BLaER1 treated with 17β-estradiol and CSF1 and Interleukin-3, amounts not matched to agents 10 nM and 100 nM (cell line): ENCODE measurements around the gene NCAM2.

Experiments used
- H3K27ac ChIP-seq, 11 experiments: shearing (Covaris generic); formaldehyde crosslinking; 2 replicates each; pipeline ENCODE4 v1.8.1; 2022
- H3K27me3 ChIP-seq, 11 experiments: shearing (Covaris generic); formaldehyde crosslinking; 2 replicates each; pipeline ENCODE4 v1.8.1; 2022
- H3K36me3 ChIP-seq, 11 experiments: shearing (Covaris generic); formaldehyde crosslinking; 2 replicates each; pipeline ENCODE4 v1.8.1; 2022
- H3K4me1 ChIP-seq, 10 experiments: shearing (Covaris generic); formaldehyde crosslinking; 2 replicates each; pipeline ENCODE4 v1.8.1; 2022
- H3K4me2 ChIP-seq, 11 experiments: shearing (Covaris generic); formaldehyde crosslinking; 2 replicates each; pipeline ENCODE4 v1.8.1; 2022
- H3K4me3 ChIP-seq, 10 experiments: shearing (Covaris generic); formaldehyde crosslinking; 2 replicates each; pipeline ENCODE4 v1.8.1; 2022
- H3K9ac ChIP-seq, 11 experiments: shearing (Covaris generic); formaldehyde crosslinking; 2 replicates each; pipeline ENCODE4 v1.8.1; 2022
- H3K9me3 ChIP-seq, 11 experiments: shearing (Covaris generic); formaldehyde crosslinking; replicated peaks in 1 of 11; 2 replicates each; pipeline ENCODE4 v1.8.1; 2022
- H4K20me1 ChIP-seq, 11 experiments: shearing (Covaris generic); formaldehyde crosslinking; 2 replicates each; pipeline ENCODE4 v1.8.1; 2022
- Cebpa-rat ChIP-seq, 11 experiments: shearing (Covaris generic); IDR thresholded peaks; 2 replicates each; pipeline ENCODE4 v1.8.1; 2022

NCAM2 gene

GRCh38 chr21:21045518-21045917 lies 47.3 kb downstream of the NCAM2 start:
- Histone ChIP-seq H3K4me3 (no peak overlapping the region), H3K27ac (no peak overlapping the region), H4K20me1 (no peaks in the 10 kb centered on the region), H3K9ac (no peak overlapping the region), H3K4me1 (no peaks in the 10 kb centered on the region), H3K27me3 (no peaks in the 10 kb centered on the region), H3K36me3 (no peaks in the 10 kb centered on the region), H3K4me2 (no peak overlapping the region), H3K9me3 (no peaks in the 10 kb centered on the region)
- no peak for TF ChIP-seq Cebpa-rat (IDR thresholded peaks at IDR 0.05)

- no peak for TF ChIP-seq Cebpa-rat (IDR thresholded peaks at IDR 0.05)
- Histone ChIP-seq H4K20me1 (no peaks in the 10 kb centered on the region), H3K4me3 (no peak overlapping the region), H3K27me3 (no peaks in the 10 kb centered on the region), H3K4me1 (peaks cover 0 to 5% (median 0%) of the 10 kb centered on the region in 10 experiments; a peak in 4 of 20 replicates), H3K4me2 (no peak overlapping the region), H3K9ac (no peak overlapping the region), H3K27ac (no peak overlapping the region), H3K36me3 (no peaks in the 10 kb centered on the region), H3K9me3 (no peaks in the 10 kb centered on the region)
Measured at GRCh38 chr21:21046063-21046462, 47.9 kb downstream of the NCAM2 start.

- H3K9me3 ChIP-seq = no peaks in the 10 kb centered on the region
- TF ChIP-seq Cebpa-rat (IDR thresholded peaks at IDR 0.05) = no peak
- H3K27ac ChIP-seq = 0 out of 22 replicates have a peak overlapping the region, but pooled peaks of 1 of the 11 experiments have one; percentile 10
Measured at GRCh38 chr21:21051109-21052055, 53.2 kb downstream of the NCAM2 start.

GRCh38 chr21:21052672-21053071 lies 54.5 kb downstream of the NCAM2 start:
- Histone ChIP-seq H3K27ac (no peak overlapping the region), H3K4me2 (peak overlapping the region in 1 of 11 experiments; percentile 49; a peak in 1 of 22 replicates), H3K4me3 (no peak overlapping the region), H3K9me3 (no peaks in the 10 kb centered on the region), H3K27me3 (no peaks in the 10 kb centered on the region), H3K36me3 (no peaks in the 10 kb centered on the region), H4K20me1 (no peaks in the 10 kb centered on the region), H3K4me1 (peaks cover 0 to 19% (median 3%) of the 10 kb centered on the region in 10 experiments; a peak in 7 of 20 replicates), H3K9ac (no peak overlapping the region)
- no peak for TF ChIP-seq Cebpa-rat (IDR thresholded peaks at IDR 0.05)

More at GRCh38 chr21:21051109-21052055, 53.2 kb downstream of the NCAM2 start:
- H3K36me3 ChIP-seq = no peaks in the 10 kb centered on the region
- H3K4me1 ChIP-seq = peaks cover 0 to 19% (median 3%) of the 10 kb centered on the region in 10 experiments; a peak in 7 of 20 replicates
- no peaks in the 10 kb centered on the region for H3K27me3 ChIP-seq
- H3K4me2 ChIP-seq = peak overlapping the region in 4 of 11 experiments; percentile 14 to 44 (median 35); a peak in 6 of 22 replicates
- H3K9ac ChIP-seq = no peak overlapping the region
- no peak overlapping the region for H3K4me3 ChIP-seq
- H4K20me1 ChIP-seq = no peaks in the 10 kb centered on the region

GRCh38 chr21:21057349-21058062 lies 59.3 kb downstream of the NCAM2 start:
- no peak overlapping the region for H3K9ac ChIP-seq
- no peak for TF ChIP-seq Cebpa-rat (IDR thresholded peaks at IDR 0.05)
- H3K4me2 ChIP-seq = no peak overlapping the region
- no peak overlapping the region for H3K4me3 ChIP-seq
- H3K27me3 ChIP-seq = no peaks in the 10 kb centered on the region
- H3K27ac ChIP-seq = no peak overlapping the region
- H3K9me3 ChIP-seq = no peaks in the 10 kb centered on the region
- H3K4me1 ChIP-seq = peaks cover 0 to under 1% (median 0%) of the 10 kb centered on the region in 10 experiments; a peak in 1 of 20 replicates
- H4K20me1 ChIP-seq = no peaks in the 10 kb centered on the region
- H3K36me3 ChIP-seq = no peaks in the 10 kb centered on the region

- no peaks in the 10 kb centered on the region for H3K27me3 ChIP-seq
- H3K4me1 ChIP-seq = no peaks in the 10 kb centered on the region
- TF ChIP-seq Cebpa-rat (IDR thresholded peaks at IDR 0.05) = no peak
- H3K4me2 ChIP-seq = no peak overlapping the region
- H3K36me3 ChIP-seq = no peaks in the 10 kb centered on the region
- no peaks in the 10 kb centered on the region for H4K20me1 ChIP-seq
- no peak overlapping the region for H3K9ac ChIP-seq
- no peak overlapping the region for H3K27ac ChIP-seq
- H3K4me3 ChIP-seq = no peak overlapping the region
- H3K9me3 ChIP-seq = no peaks in the 10 kb centered on the region
Measured at GRCh38 chr21:21063828-21064227, 65.6 kb downstream of the NCAM2 start.

GRCh38 chr21:21064353-21064752 lies 66.1 kb downstream of the NCAM2 start:
- no peak for TF ChIP-seq Cebpa-rat (IDR thresholded peaks at IDR 0.05)
- H3K4me2 ChIP-seq = no peak overlapping the region
- H3K27me3 ChIP-seq = no peaks in the 10 kb centered on the region
- H4K20me1 ChIP-seq = no peaks in the 10 kb centered on the region
- no peak overlapping the region for H3K4me3 ChIP-seq
- no peak overlapping the region for H3K27ac ChIP-seq
- H3K9me3 ChIP-seq = no peaks in the 10 kb centered on the region
- no peak overlapping the region for H3K9ac ChIP-seq
- H3K4me1 ChIP-seq = no peaks in the 10 kb centered on the region
- H3K36me3 ChIP-seq = no peaks in the 10 kb centered on the region

- H3K9ac ChIP-seq = no peak overlapping the region
- no peak overlapping the region for H3K4me2 ChIP-seq
- H3K36me3 ChIP-seq = no peaks in the 10 kb centered on the region
- no peak overlapping the region for H3K4me3 ChIP-seq
- no peaks in the 10 kb centered on the region for H3K27me3 ChIP-seq
- H4K20me1 ChIP-seq = no peaks in the 10 kb centered on the region
- H3K4me1 ChIP-seq = no peaks in the 10 kb centered on the region
- no peak overlapping the region for H3K27ac ChIP-seq
- TF ChIP-seq Cebpa-rat (IDR thresholded peaks at IDR 0.05) = no peak
- H3K9me3 ChIP-seq = no peaks in the 10 kb centered on the region
Measured at GRCh38 chr21:21067375-21067774, 69.2 kb downstream of the NCAM2 start.

GRCh38 chr21:21074305-21074704 lies 76.1 kb downstream of the NCAM2 start:
- H3K9me3 ChIP-seq = no peaks in the 10 kb centered on the region; a peak in 1 of 22 replicates
- no peak for TF ChIP-seq Cebpa-rat (IDR thresholded peaks at IDR 0.05)

More at GRCh38 chr21:21074305-21074704, 76.1 kb downstream of the NCAM2 start:
- H3K27ac ChIP-seq = no peak overlapping the region
- H4K20me1 ChIP-seq = no peaks in the 10 kb centered on the region
- H3K4me2 ChIP-seq = no peak overlapping the region
- H3K4me3 ChIP-seq = no peak overlapping the region
- H3K27me3 ChIP-seq = no peaks in the 10 kb centered on the region
- H3K36me3 ChIP-seq = no peaks in the 10 kb centered on the region
- H3K4me1 ChIP-seq = no peaks in the 10 kb centered on the region
- no peak overlapping the region for H3K9ac ChIP-seq
